ENCODE measurements around the gene THBD.

Gene THBD

DNA sequence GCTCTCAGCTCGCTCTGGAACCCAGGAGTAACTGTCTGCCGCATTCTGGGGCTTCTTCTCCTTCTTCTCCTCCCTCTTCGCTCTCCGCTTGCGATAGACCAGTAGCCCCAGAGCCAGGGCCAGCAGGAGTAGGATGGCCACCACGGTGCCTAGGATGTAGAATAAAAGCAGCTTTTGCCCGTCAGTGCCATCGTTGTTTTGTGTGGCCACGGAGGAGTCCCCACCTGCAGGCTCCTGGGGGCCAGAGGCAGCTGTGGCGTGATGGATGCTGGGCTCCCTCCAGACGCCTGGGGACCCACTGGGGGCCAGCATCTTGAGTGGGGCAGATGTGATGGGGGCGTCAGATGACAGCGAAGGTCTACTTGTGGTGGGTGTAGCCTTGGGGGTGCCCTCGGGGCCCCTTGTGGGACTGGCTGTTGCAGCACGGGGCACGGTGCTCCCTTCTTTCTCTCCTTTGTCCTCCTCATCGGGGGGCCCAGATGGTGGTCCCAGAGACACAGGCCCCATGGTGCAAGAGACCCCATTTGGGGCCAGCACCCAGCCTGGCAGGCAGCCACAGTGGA lies 34.9 kb upstream of the THBD start:
- DNase-seq, result no peak
- no peak for ATAC-seq

DNA sequence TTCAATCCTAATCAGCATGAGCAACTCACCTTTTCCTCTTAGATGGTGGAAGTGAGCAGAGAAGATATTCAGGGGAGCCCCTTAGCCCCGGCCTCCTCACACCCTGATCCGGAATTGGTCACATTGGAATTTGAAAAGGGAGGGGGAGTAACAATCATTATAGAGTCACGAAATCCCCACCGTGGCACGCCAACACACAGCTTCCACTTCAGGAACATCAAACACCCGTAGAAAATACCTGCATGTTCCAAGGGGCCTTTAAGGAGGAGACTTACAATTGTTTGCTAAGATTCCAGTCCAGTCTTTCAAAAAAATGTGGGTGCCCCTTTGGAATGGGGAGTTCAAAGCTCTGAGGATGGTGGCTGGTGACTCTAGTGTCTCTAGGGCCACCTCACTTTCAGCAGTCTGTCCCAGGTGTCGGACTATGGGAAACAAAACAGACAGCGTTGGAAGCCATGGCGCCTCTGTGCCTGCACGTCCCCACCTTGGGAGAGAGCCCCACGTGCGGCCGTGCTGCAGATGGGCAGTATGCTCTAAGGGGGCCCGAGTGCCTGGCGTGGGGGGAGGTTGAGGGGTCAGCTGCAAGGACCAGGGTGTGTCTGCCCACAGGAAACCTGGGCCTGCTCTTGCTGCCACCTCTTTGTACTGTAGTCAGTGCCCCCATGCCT lies 34.2 kb upstream of the THBD start:
- DNase-seq, result no peak
- no peak for ATAC-seq

DNA sequence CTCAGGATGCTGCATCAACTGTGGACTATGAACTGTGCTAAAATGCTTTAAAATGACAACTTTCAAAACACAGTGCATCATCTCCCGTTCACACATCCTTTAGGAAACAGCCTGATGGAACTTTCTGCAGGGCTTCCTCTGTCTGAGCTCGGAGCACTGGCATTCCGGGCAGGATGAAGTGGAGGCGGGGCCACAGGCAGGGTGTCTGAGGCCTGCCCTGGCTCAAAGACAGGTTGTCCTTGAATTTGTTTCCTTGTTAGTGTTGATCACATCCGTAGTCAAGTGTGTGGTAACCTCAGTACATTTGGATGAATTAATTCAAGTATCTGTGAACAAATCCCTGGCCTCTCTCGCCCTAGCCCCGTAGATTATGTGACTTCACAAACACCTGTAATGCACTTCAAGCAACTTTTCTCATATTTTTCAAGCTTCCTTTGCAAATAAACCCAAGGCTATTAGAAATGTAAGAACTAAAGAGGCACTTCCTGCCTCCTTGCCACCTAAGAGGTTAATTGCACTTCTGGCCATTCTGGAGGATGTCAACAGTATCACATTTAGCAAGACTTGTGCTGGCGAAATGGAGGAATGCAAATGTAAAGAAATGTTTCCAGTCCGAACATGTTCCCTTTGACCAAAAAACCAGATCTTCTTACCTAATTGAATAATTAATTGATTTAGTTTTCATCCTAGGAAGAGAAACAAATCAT lies 33.5 kb upstream of the THBD start:
- no peak for DNase-seq
- ATAC-seq, result no peak

DNA sequence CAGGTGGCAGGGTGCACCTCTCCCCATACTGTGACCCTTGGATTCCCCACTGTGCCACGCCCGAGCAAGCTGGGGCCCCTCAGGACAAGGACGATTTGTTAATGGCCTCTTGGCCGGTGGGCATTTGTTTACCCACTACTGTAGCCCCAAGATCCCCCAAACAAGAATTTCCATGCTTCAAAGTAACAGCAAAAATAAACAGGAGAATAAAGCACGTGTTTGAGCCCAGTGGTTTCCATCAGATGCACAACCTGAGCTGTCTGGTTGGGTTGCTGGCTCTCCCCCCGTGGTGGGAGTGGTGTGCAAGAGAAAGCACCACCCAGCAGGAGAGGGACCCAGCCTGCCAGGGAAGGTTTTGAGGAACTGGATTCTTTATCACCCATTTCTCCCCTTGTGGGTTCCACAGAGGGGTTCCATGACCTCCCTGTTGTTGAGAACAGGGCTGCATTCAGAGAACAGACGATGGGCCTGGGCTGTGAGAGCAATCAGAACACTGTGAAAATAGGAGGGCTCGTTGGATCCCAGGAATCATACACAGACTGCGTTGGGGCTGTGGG lies 31.9 kb upstream of the THBD start:
- ATAC-seq (no peak), DNase-seq (no peak)

DNA sequence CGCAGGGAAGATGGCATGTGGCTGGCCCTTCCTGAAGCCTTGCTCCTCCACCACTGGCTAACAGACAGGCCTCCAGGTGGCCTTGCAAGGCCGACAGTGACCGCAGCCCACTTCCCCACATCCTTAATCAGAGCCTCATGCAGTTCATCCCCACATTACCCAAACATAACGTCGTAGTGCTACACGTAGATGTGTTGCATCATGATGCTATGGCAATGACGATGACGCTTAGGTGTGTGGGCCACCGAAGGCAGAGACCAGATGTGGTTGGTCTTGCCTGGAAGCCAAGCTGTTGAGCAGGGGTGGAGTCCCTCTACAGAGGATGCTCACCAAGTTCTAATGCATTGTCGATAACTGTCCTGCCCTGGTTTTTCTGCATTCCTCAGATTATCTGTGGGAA lies 31.0 kb upstream of the THBD start:
- DNase-seq, result no peak
- ATAC-seq, result no peak

DNA sequence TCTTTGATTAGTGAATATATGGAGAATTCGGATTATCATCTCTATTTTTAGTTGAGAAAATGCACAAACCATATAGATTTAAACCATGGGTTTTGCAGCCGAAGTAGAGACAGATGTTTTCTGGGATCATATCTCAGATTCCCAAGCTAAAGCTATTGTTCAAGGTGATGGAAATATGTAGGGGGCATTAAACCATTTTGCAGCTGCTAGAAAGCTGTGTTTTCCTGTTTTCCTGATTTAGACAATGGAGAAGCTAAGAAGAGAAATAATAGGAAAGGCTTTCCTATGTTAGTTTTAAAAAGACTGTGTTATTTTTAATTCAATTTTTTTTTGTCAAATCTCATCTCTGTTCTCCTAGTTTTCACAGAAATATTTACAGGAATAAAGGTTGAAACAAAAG lies 30.5 kb upstream of the THBD start:
- no peak for ATAC-seq
- no peak for DNase-seq

DNA sequence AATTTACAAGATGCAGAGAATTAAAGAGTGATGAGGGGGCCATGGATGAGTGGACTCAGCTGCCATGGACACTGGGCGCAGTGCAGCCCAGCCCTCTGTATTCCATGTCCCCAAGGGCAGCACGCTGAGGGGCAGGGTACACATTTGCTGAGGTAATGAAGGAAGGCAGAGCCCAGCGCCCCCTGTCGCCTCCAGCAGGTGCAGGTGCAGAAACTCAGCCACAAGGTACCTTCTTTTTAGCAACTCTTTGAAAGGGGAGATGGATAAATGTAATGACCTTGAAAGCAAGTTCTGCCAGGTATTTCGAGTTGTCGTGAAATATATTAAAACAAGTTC lies 29.5 kb upstream of the THBD start:
- DNase-seq (no peak), ATAC-seq (no peak)

DNA sequence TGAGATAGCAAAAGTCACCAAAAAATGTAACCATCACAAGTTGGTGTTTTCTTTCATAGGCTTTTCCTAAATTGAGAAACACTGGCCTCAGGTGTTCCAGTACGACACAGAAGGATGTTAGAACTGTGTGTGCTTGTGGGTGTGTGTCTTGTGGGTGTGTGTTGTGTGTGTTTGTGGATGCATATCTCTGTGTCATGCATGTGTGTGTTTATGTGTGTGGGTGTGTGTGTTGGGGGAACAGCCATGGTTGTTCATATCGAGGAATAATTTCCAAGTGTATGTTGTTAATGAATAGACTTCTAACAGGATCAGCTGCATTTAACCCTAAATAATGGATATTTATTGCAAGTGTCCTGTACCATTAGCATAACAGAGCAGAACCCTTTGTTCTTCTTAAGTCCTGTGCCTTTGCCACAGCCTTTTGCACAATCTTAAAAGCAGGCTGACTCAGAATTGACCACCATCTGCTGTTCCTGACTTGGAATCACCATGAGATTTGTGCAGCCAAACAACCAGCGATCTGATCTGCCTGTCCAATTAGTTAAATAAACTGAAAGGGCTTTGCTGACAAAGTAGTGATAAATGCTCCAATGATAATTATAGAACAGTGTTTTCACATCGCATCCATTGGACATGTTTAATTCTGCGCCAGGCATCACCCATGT lies 29.0 kb upstream of the THBD start:
- no peak for ATAC-seq
- no peak for DNase-seq

DNA sequence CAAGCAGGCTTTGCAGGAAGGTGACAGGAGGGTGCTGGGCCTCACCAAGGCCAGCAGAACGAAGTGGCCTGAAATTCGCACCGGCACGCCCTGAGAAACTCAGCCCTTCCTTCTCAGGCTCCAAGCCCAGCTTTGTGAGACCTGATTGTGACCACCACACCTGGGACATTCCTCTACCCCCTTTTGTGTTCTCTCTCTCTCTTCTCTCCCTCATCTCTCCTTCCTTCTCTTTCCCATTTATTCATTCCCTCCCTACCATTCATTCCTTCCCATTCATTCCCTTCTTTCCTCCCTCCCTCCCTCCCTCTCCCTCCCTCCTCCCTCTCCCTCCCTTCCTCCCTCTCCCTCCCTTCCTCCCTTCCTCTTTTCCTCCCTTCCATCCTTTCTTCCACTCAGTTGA lies 27.8 kb upstream of the THBD start:
- ATAC-seq, result no peak
- DNase-seq, result no peak

DNA sequence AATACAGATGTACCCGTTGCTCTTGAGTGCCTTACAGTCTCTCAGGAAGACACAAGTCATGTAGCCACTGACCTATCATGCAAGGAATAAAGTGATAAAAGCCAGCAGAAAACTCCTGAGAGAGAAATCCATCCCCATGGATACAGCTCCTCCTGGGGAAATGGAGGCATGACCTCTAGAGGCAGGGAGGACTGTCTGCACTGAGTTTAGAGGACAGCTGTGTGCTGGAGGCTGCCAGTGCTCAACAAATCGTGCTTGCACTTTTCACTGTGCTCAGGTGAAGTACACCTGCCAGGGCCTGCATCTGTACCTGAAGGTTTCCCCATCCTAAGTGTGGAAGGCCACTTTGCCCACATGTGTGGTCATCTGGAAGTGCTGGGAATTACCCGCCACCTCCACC lies 24.6 kb upstream of the THBD start:
- no peak for DNase-seq
- no peak for ATAC-seq

DNA sequence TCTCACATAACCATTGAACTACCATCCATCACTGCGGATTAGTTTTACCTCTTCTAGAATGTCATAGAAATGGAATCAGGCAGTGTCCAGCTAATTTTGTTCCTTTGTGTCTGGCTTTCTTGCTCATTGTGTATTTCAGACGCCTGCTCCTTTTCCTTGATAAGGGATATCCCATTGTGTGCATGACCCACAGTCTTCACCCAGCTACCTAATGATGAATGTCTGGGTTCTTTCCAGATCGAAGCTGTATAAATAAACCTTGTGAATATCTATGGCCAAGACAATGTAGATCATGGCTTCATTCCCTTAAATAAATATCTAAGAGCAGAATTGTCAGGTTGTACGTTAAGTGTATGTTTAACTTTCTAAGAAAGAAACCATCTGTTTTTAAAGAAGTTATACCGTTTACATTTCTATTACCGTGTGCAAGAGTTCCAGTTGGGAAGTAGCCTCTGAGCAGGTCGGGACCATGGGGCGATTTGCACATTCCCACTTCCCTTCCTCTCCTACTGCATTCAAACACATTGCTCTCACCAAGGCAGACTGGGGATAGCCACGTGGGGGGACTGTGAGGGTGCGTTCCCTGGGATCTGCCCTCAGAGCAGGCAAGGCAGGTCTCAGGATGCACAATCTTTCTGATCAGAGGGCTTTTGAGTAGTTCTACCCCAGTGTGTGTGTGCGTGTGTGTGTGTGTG lies 23.6 kb upstream of the THBD start:
- DNase-seq, result no peak
- ATAC-seq, result no peak

DNA sequence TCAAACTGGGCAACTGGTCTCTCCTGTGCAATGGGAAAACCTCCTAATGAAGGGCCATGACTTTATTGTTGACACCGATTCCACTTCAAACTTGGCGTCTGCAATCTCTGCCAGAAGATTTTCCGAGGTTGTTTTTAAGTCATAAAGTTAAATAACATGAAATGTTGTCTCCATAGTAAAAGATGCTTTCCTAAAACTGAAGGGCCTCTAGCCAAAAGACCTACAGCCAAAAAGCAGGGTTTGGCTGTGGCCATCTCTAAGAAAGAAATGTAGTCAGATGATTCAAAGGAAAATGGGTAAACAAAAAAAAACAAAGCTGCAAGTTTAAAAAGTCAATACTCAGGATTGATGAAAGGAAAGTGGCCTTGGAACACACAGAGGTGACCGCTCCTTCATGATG lies 22.5 kb upstream of the THBD start:
- no peak for DNase-seq

DNA sequence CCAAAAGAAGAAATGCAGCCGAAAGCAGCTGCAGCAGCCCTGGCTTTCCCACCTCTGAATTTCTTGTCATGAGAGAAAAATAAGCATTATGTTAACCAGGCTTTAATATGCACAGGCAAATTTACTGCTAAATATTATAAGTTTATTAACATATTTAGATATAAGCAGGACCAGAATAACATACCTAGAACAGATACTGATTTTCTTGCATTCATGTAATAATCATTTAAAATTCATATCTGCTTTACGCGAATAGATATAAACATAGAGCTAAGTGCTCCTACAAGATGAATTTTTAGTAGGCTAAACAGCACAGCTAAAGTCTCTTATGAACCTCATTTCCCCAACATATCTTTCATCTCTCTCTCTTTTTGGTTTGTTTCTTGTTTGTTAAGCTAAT lies 21.9 kb upstream of the THBD start:
- DNase-seq (no peak), ATAC-seq (no peak)

More for the DNA sequence above, 22.5 kb upstream of the THBD start:
- no peak for ATAC-seq

DNA sequence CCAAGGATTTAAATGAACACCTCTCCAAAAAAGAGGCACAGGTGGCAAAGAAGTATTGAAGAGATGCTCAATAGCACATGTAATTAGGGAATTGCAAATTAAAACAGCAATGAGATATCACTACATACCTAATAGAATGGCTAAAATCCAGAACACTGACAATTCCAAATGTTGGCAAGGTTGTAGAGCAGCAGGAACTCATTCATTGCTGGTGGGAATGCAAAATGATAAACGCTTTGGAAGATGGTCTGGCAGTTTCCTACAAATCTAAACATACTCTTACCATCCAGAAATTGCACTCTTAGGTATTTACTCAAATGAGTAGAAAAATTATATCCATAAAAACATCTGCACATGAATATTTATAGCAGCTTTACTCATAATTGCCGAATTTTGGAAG lies 19.6 kb upstream of the THBD start:
- ATAC-seq (no peak), DNase-seq (no peak)

DNA sequence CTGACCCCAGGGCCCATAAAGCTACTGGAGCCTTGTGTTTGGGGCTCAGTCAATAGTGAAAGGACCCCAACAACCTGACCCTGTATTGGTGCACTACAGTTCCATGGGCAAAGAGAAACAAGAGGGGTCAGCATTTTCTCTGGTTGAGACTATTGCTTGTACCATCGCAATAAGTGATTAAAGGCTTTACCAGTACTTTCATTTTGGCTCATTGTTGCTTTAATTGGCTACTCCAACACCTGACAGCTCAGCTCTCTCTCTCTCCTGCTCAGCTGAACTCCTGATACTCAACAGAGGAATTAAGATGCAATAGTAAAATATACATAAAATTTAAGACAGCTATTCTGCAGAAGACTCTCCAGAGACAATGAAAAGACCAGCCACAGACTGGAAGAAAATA lies 18.8 kb upstream of the THBD start:
- no peak for ATAC-seq
- no peak for DNase-seq

DNA sequence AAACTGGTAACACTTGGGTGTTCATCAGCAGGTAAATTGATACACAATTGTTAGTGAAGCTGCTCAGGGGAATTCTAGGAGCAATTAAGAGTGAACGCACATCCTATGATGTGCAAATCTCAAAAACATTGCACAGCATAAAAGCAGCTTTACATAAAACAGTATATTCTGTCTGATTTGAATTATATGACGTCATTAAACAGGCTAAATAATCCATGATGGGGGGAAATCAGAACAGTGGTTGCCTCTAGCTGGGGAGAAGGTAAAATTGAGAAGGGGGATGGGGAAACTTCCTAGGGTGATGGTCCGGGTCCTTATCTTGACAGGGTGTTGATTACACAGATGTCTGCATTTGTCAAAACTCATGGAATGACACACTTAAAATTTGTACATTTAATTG lies 17.3 kb upstream of the THBD start:
- ATAC-seq (no peak), DNase-seq (no peak)

DNA sequence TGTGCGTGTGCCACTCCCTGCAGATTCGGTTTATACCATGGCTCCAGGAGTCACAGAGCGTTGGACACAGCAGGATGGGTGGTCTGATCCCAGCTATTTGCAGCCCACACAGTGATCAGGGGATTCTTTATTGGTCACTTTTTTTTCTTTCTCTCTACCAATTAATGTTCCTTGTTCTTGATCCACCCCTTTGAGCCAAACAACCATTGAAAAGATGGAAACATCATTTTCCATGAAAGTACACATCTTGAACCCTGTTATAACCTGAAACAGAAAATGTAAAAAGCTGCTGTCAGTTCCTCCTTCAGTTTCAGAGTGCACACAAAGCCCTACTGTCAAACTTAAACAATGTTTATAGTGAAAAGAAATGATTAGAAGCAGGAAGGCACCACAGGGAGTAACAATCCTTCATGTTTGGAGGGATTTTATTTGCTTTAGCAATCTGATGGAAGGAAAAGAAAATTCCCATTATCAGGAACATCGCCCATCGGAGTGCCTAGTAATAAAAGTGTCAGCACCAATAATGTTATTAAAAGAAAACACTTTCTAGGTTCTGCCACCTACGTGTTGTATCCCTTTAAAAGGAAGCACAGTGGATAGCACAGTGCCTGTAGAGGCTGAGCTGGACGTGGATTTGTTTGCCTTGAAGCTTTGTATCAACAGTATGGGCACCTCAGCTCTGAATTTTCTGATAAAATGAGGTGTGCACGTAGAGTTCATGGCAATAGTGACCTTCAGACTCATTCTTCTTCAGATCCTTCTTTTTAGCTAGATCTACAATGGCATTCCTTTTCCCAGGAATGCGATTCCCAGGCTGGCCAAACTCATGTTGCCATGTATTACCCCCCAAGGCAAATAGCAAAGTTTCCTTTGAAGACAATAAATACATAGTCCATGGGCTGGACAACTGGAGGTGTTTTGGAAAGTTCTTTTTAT lies 16.1 kb upstream of the THBD start:
- DNase-seq (no peak), ATAC-seq (no peak)

DNA sequence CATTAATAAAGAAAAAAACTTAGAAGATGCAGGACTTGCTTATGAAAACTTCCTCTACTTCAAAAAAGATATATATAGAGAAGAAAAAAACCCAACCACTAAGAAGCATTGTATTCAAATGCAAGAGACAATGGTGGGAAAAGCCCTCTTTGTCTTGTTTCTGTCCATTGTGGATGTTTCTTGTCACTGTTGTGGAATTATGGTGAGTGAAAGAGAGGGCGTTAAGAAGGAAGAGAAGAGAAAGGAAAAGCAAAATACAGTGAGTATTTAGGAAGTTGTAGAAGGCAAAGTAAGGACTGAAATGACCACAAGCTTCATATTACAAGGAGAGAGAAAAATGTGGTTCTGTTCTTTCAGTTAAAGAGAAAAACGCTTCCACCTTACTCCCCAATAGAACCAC lies 14.1 kb upstream of the THBD start:
- no peak for DNase-seq
- no peak for ATAC-seq

DNA sequence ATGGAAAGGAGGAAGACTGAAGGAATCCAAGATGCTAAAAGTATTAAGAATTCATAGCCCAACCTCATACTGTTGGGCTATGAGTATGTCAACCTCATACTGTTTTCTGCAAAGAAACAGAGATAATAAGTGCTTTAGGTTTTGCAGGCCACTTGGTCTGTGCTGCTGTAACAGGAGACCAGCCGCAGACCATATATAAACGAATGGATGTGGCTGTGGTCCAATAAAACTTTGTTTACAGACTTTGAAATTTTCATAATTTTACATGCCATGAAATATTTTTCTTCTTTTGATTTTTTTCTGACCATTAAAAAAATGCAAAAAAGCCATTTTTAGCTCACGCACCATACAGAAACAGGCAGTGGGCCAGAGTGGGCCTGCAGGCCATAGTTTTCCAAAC lies 13.7 kb upstream of the THBD start:
- no peak for ATAC-seq
- no peak for DNase-seq

DNA sequence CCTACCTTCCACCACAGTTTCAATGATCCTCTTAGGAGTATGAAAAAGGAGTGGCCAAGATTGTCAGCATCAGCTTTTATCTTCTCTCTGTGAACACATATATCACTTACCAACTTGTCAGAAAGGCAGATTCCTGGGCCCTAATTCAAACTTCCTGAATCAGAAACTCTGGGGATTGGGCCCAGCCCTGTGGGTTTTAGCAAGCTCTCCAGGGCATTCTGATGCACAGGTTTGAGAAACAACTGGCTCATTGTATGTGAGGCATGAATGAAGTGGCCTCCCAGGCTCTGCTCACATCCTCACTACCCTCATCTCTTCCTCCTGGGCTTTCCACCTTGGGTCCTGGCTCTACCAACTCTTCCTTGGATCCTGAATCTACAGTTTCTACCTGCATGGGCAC lies 13.2 kb upstream of the THBD start:
- no peak for ATAC-seq
- DNase-seq, result no peak

DNA sequence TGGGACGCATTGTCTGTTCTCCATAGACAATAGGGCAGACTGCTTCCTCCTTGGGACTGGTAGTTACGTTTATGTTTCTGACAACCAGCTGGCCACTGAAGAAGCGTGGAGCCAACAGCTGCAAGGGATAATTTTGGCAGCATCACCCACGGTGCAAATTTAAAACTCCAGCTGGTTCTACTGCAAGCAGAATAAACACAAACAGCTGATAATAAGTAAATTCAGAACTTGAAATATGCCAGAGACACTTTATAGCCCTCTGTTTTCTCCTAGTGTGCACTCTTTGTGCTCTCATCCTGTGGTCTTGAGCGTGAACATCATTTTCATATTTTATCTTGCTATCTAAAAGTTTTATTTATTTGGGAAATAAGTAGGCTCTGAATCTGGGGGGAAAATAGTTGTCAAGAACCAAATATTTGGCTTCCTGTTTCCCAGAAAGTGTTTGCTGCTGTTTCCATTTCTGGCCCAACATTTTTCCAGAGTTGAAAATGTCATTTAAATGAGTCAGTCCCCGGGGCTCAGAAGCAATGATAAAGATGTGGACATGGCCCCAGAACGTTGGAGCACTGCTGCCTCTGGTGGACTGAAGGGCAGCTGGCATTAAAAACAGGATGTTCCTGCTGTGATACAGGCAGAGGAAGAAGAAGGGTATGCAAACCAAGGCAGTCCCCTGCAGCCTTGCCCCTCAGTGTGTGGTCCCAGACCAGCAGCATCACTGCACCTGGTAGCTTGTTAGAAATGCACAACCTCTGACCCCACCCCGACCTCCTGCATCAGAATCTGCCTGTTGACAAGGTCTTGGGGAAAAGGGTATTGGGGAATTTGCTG lies 12.5 kb upstream of the THBD start:
- ATAC-seq, result no peak
- DNase-seq, result no peak

Measured in stimulated activated naive CD8-positive, alpha-beta T cell treated with anti-CD3 and anti-CD28 coated beads, Interleukin-15, Interleukin-2, amounts not matched to agents 100 U/mL and 50 U/mL, for 24 hours (primary cell).